Islet precursor cell (in vitro differentiated cells): ENCODE data around the gene DCC.

Source experiments
- DNase-seq: peaks from one replicate; pipeline ENCODE4 v3.0.0-alpha.2; 2018

The DCC gene

DNA sequence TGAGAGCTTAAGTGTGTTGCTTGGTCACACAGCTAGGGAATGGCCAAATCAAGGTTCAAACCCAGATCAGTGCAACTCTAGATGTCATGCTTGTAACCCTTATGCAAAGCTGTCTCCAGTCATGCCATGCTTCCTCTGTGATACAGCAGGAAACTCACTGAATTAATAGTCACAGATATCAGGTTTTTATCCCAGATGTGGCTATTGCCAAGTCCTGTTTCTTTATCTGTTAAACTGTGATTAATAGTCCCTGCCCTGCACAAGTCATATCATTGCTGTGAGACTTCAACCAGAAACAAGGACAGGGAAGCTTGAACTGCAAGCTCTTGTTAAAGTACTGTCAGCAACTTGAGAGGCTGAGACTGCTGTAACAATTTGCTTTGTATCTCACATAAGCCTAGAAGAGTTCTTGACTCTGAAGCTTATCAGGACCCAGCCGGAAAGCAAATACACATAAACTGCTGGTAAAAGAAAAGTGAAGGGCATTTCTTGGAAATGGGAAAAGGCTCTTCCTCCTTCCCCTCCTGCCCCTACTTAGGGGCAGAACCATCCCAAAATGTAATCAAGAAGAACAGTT, 609.0 kb downstream of the DCC start:
- no peak for DNase-seq

DNA sequence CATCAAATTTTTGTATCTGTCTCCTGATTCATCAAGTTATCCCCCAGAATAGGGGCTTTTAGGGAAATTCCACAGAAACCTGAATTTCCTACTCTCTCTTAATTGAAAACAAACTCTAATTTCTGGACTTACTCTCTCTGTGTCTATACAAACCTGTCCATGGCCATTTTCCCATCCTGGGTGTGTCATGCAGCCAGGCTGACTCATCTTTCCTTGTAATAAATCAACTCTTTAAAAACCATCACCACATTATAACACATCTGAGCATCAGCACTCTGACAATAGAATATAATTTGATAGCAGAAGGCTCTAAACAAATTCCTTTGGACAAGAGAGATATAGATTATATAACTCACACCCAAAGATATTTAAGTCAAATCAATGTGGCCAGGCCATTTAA, 610.2 kb downstream of the DCC start:
- DNase-seq = no peak

DNA sequence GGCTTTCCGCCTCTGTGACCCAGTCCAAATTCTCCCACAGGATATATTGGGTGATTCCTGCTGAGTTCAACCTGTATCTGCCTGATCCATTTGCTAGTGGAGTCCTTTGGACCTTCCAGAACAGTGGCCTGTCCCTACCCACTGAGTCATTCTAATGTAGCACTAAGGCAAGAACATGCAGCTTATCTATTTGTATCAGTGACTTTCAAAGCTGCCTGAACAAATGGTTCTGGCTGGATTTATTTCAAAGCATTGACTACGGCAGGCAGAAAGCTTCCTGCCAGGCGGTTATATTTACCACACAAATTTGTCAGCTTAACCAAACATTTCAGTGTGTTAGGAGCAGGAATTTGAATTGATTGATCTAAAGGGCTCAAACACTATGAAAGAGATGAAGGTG, 613.4 kb downstream of the DCC start:
- no peak for DNase-seq

DNA sequence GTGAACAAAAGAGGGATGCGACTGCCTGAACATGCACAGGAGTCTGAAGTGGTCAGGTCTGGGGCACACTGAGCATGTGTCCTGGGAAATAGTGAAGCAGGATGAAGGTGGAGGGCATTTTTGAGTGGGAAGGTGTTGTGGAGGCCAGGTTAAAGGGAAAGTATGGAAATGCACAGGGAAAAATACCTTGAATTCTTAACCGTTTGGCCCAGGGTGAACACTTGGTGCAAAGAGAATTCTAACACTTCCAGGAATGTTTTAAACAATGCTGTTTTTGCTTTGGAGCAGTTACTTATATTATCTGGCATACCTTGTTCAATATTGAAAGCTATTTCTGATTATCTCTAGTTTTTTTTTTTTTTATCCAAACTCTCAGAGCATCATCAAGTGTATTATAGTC, 623.5 kb downstream of the DCC start:
- DNase-seq = peak; percentile 77

DNA sequence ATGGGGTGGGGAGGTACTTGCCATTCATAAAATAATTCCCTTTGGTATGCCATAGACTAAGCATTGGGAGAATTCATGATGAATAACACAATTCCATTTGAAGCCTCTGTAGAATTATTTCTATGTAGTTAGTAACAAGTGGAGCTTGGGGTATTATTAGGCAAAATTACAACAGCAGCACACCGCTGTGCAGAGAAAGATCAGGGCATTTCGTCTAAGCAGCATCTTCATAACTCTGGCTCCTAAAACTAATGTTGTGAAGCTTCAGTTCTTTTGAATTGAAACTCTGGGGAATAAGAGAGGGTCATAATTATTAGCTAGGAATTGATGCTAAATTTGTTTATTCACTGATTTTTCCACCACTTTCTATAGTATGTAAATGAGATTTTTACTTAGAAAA, 630.7 kb downstream of the DCC start:
- no peak for DNase-seq

DNA sequence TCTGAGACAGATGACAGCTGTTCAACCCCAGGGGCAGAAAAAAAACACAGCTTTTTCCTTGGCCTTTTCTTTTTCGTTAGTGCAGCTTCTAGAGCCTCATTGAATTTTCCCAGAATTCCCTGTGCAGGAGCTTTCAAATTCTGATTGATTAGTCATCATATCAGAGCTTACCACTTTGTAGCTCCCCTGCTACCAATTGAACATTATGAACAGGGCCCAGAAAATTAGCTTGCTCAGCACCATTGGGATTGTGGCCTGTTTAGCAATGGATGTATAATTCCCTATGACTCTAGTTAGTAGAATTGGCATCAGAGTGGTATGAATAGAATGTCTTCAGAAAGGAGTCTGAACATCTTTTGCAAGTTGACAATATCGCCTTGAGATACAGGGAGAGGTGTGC, 631.1 kb downstream of the DCC start:
- no peak for DNase-seq

DNA sequence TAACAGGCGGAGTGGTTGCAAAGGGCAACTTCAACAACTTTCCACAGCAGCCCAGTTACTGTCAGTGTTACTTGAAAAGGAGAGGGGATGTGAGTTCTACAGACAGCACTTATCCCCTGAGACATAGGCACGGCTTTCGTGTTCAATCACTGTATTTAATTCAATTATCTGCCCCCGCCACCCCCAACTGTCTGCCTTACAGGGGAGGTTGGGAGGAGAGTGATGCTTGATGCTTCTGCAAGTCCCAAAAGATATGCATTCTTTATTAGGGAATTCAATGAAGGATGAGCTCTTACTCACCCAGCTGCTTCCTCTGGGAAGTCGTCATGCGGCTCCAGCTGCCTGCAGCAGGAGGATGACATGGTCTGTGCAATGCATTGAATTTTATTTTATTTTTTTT, 639.9 kb downstream of the DCC start:
- DNase-seq = no peak

DNA sequence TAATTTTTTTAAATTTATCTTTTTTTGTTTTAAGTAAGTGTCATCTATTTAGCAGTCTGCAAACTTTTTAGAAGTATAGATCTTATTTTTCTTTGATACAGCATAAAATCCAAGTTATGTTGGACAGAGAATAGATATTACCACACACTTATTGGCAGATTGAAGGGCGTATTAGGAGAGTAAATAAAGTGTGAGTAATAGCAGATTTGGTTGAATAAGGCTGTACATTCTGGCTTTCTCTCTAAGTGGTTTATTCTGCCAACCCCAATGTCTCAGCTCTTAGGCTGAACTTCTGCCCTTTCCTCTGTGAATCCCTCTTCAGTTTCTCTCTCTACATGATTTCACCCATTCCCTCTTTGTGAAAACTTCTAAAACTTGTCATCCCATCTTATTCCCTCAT, 651.2 kb downstream of the DCC start:
- DNase-seq = no peak

DNA sequence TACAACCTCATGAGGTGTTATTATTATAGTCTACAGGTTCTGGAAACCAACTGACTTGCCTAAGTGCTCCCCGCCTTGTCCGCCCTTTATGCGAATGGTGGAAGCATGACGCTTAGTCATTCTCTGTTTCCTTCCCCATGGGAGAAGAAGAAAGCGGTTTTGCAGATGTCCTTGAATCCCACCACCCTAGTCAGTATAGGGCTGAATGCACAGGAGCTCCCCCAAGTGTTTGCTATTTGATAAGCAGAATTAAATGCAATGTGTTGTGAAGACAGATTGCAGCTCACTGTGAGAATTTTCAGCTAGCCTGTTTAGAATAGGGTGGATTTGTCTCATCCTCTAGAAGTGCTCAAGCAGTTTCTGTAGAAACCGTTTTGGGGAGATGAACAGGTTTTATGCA, 652.0 kb downstream of the DCC start:
- DNase-seq = peak; percentile 55

DNA sequence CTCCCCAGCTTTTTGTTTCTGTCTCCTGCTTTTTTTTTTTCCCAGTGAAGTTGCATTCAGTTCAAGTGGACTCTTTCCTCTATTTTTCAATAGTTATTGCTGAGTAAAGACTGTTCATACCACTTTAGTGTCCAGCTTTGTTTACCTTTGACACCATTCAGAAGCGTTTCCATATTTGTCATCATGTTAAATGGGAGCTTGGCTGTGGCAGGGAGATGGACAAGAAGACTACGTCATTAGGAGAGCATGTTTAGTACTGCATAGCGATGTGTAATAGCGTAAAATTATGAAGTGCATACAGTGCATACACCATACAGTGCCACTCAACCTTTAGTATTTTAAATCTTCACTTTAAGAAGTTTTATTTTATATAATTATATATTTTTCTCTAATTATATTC, 655.9 kb downstream of the DCC start:
- no peak for DNase-seq

DNA sequence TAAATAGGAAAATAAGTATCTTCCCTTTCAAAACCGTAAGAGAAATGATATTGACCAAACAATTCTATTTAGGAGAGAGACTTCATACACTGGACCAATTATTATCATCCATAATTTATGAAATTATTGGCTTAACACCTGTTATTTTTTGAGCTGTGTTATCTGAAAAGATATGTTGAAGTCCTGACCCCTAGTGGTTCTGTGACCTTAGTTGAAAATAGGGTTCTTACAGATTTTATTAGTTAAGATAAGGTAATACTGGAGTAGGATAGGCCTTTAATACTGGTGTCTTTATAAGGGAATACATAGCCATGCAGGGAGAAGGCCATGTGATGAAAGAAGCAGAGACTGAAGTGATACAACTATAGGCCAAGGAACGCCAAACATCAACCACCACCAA, 659.6 kb downstream of the DCC start:
- no peak for DNase-seq

DNA sequence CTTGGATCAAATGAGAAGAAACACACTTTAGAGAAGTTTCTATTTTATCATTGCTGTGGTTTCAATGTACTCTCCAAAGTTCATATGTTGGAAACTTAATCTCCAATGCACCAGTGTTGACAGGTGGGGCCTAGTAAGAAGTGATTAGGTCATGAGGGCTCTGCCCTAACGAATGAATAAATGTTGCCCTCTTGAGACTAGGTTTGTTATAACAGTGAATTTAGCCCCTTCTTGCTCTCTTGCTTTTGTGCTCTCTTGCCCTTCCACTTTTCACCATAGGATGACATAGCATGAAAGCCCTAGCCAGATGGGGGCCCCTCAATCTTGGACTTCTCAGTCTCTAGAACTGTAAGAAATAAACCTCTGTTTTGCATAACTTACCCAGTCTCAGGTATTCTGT, 664.8 kb downstream of the DCC start:
- DNase-seq = no peak

DNA sequence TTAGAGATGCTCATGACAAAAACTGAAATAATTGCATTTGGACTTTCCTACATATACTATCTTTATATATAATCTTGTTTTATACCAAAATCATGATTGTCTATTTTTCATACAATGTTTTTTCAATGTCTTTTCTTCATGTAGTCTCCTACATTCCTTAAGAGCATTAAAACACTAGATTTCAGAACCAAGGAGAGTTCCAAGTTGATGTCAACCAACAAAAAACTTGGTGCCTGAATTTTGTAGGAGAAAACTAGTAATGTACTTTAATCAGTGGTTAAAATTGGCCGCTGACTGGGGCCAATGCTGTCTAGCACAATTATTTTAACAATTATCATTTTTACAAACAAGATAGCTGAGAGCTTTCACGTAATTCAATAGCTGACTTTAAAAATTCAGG, 678.8 kb downstream of the DCC start:
- DNase-seq = no peak

DNA sequence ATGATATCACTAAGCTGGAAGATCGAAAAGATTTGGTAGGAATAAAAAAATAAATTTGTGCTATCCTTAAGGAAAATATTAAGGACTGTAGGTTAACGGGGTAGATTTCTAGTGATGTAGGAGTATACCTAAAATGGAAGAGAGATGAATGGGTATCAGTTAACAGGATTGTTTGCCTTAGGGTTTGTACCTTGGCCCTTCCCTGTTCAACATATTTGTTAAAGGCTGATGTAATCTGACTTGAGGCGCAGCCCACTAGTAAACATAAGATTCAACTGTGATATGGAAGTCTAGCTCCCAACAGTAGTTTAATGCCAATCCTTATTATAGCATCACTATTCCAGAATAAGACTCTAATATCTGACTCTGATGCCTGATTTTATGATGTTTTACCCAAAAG, 685.2 kb downstream of the DCC start:
- DNase-seq = no peak

DNA sequence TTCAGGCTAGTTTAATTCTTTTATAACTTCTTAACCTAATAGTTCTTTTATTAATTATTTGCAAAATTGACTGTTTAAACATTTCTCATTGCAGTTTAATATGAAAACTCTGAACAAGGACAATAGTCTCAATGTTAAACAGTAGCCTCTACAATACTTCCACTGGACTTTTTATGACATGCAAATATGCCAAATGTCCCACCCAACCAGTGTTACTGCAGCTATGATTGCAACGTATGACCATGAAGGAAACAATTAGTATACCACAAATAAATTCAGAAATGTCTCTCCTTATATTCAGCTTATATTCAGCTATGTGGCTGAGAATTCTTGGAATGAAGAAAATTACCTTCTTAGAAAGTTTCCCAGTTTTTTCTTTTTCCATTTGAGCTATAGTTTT, 688.6 kb downstream of the DCC start:
- no peak for DNase-seq

DNA sequence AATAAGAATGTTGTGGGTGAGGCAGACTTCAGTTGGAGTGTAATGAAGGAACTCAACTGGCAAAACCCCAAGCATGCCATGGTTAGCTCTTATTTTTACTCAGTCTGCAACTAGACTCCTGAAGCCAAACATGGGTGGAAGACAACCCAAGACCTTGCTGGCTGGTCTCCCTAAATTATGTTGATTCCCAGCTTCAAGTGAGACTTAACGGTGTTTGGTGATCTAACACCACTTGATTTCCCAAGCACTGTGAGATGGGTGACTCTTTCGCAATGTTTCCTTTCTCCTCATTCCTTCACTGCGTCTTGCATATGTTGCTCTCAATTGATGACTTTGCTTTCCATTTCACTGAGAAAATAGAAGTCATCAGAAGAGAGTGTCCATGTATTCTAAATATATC, 693.1 kb downstream of the DCC start:
- no peak for DNase-seq

DNA sequence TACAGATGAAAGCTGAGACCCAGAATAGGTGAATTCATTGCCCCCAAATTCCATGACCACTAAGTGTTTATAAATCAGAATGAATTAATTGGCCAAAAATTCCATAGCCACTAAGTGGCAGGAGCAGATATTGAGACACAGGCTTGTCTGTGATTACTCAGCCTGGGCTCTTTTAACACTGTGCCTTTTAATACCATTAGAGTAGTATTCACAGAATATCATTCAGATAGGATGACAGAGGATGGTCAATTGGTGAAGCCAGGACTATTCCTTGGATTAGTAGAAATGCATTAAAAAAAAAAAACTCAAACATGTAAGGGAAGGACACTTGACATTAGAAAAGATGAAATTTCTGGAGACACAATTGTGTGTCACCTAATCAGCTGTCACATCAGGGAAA, 698.6 kb downstream of the DCC start:
- no peak for DNase-seq

DNA sequence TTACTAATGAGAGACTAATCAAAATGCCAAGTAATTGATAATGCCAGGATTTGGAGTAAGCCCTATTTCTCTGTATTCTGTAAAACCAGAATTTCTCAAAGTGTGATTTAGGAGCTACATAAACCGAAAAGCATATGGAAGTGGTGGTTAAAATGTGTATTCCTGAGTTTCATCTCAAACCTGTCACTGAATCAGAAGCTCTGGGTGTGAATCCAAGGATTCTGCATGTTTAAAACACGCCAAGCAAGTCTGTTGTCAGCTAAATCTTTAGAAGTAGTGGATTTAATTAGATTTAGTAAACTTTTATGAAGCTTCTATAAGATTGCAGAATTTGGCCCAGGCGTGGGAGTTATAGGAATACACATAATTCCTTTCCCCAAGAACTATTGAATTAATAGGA, 700.3 kb downstream of the DCC start:
- no peak for DNase-seq

DNA sequence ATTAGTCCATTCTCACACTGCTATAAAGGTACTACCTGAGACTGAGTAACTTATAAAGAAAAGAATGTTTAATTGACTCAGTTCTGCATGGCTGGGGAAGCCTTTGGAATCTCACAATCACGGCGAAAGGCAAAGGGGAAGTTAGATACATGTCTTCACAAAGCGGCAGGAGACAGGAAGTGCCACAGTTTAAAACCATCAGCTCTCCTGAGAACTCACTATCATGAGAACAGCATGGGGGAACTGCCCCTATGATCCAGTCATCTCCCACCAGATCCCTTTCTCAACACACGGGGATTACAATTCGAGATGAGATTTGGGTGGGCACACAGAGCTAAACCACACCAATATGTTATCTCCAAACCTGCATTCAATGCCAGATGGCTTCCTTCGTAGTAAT, 716.1 kb downstream of the DCC start:
- no peak for DNase-seq

DNA sequence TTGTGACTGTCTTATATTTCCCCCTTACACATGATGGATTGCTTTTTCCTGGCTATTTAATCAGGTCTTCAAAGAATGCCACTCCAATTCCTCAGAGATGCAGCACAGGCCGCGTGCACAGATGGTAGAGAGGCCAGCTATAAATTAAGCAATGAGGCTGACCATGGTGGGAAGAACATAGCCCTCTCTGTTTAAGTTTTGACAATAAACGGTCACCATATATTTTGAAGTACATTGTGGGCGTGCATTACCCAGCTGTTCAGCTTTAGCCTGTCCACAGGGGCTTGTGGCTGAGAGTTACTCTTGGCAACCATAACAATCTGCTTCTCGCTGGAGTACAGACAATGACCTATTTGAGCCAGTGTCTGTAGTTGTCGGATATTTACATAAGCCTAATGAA, 730.8 kb downstream of the DCC start:
- DNase-seq = no peak

DNA sequence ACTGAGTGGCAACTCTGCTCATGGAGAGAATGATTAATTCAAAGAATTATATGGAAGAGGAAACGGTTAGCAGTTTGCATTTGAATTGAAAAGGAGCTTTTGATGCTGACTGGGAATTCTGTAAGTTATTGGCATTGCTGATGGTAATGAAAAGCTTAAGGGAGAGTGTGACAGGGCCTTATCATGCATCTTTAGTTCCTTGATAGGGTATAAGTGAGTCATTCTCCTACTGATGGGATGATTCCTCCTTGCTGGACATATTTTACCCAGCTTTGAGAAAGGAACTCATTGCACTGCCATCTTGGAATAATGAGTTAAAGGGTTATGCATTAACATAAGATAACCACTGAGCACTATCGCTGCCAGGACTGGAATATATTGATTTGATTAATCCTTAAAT, 740.7 kb downstream of the DCC start:
- no peak for DNase-seq

DNA sequence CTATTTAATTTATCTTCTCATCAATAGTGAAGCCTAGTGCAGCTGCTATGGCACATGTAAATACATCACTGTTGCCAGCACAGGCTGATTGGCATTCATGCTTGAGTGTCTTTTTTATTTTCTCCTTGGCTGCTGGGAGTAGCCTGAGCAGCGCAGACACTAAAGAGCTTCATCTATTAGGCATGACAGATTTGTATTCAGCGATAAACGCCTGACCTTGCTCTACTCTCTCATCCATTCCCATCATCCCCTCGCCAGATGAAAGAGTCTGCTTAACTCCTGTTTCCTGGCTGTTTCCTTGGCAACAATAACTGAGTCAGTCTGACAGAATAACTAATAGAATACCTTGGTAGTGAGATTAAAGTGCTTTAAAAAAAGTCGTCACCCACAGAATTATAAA, 753.6 kb downstream of the DCC start:
- DNase-seq = no peak

DNA sequence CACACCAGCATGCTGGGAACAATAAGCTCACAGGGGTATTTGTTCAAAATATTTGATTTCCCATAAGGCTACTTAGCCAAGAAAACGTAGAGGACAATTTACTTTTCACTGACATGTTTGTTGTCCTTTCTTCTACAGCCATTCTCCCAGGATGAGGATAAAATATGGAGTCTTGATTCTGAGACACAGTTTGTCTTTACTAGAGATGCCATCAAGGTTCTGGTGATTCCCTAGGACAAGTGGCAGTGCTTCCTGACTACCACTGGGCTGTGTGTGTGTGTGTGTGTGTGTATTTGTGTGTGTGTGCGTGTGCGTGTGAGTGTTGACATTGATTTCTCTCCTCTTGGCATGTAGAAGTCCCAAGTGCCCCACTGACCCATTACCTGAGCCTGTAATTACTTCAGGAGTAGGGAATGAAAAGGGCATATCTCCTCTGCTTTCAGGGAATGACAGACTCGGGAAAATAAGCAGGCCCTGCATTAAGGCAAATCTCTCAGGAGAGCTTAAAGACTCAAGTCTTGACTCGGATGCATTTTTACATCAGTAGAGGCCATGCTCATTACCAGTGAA, 761.6 kb downstream of the DCC start:
- DNase-seq = no peak

DNA sequence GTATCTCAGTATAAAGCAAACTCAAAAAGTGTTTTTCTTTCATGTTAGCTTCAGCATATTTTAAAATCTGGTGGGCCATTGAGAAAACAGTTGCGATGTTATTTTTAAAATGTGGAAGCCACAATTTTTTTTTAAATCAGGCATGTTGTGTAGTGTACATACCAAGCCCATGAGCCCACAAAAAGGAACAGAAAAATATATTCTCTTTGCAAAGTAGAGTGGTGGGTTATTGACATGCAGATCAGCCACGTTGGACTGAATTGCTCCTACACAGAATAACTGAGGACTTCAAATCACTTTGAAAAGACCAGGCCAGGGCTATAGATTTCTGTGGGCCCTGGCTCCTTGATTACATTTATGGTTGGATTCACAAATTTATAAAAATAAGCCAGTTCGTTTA, 774.4 kb downstream of the DCC start:
- no peak for DNase-seq

DNA sequence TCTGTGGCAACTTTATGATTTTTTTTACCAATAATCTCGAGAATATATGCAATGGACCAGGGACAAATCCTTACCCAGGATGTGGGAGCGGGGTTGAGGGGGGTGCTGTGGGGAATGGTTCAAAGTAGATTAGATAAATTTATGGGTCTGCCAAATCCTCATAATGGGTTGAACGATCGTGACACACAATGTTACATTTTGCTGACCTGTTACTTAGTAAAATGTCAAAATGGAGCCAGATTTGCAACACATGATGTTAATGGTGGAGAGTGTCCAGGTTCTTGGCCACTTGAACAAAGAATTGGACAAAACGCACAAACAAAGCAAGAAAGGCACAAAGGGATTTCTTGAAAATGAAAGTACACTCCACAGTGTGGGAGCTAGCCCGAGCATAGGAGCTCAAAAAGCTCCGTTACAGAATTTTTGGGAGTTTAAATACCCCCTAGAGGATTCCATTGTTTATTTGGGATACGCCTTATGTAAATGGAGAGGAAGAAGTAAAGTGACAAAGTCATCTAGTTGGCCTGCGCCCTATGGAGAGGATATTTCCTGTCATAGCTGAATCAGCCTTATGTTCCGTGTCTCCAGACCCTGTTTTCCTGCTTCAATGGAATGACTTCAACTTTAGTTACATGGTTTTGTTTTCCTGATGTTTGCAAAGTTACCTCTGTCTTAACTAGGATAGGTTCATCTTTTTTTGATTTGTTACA, 776.0 kb downstream of the DCC start:
- no peak for DNase-seq
